Left lung (tissue), 10 donors: ENCODE data around the gene RRM1. TPM values are rescaled to one million over a fixed set of nuclear protein-coding genes. Genes with fewer than 3 reads are reported as not detected.
A peak's percentile ranks its signal among the peaks of the same experiment; 100 is the strongest.
"Not testable (repeated sequence)": the region's sequence is repeated elsewhere in the genome, so short reads cannot be mapped to it uniquely, and the experiment has no call there.

Source experiments
- ATAC-seq: fragments of 200-7000 bp; cut with Tn5 transposase; one replicate; pipeline ENCODE4 v1.9.1; 2020; ENCODE audit warnings: moderate library complexity
- DNase-seq, 4 donors: peaks; one replicate each; pipeline ENCODE4 v3.0.0-alpha.2; 2013 to 2020
- H3K27ac ChIP-seq, 2 donors: fragments of 200-600 bp; sonication (generic) in 1 of 2; one replicate each; pipeline versions ENCODE4 v1.5.0 to v1.8.0; 2020 to 2021
- H3K27me3 ChIP-seq, 2 donors: fragments of 200-600 bp; sonication (generic) in 1 of 2; one replicate each; pipeline versions ENCODE4 v1.5.0 to v1.8.0; 2020 to 2021
- H3K36me3 ChIP-seq, 2 donors: fragments of 200-600 bp; sonication (generic) in 1 of 2; one replicate each; pipeline versions ENCODE4 v1.5.0 to v1.8.0; 2020 to 2021
- H3K4me1 ChIP-seq, 2 donors: fragments of 200-600 bp; one replicate each; pipeline ENCODE4 v1.8.0; 2021
- H3K4me3 ChIP-seq, 2 donors: fragments of 200-600 bp; sonication (generic) in 1 of 2; one replicate each; pipeline versions ENCODE4 v1.5.0 to v1.8.0; 2020 to 2021; ENCODE audit warnings: mild to moderate bottlenecking in 1 of 2
- H3K9me3 ChIP-seq, 2 donors: fragments of 200-600 bp; sonication (generic) in 1 of 2; one replicate each; pipeline versions ENCODE4 v1.5.0 to v1.8.0; 2020 to 2021
- CTCF ChIP-seq, 2 donors: fragments of 200-600 bp; sonication (generic) in 1 of 2; IDR thresholded peaks; one replicate each; pipeline versions ENCODE4 v1.5.0 to v1.8.0; 2021; ENCODE audit warnings: antibody characterized with exemption in 2 of 2
- intact Hi-C, 2 donors: fragments of 100-400 bp; cut with DNase I; formaldehyde crosslinking; loops; one replicate each; pipeline versions ENCODE4 v1.11.2 to v1.14.2; 2022
- polyA plus RNA-seq, 6 donors: library from polyadenylated mRNA; unstranded; fragments of 120-200 nt; gene quantifications; one replicate each; pipeline ENCODE4 v1.2.1, GENCODE V29; 2013; ENCODE audit not compliant: insufficient read length in 6 of 6
- total RNA-seq, 2 donors: library from RNA; stranded (reverse); fragmentation: NEBNext Ultra II Directional; extraction: Animal tissue kit (Norgen Biotek cat#: 25700); gene quantifications; one replicate each; pipeline ENCODE4 v1.2.1, GENCODE V29; 2021
- donor health status: DM: no; HTN: yes; CAD: no.
- donor health status: DM: no; HTN: no; CAD: no.

Gene RRM1
- total and polyA plus RNA-seq, 8 donors: 46.0 to 93.8 (median 60.9) TPM

DNA sequence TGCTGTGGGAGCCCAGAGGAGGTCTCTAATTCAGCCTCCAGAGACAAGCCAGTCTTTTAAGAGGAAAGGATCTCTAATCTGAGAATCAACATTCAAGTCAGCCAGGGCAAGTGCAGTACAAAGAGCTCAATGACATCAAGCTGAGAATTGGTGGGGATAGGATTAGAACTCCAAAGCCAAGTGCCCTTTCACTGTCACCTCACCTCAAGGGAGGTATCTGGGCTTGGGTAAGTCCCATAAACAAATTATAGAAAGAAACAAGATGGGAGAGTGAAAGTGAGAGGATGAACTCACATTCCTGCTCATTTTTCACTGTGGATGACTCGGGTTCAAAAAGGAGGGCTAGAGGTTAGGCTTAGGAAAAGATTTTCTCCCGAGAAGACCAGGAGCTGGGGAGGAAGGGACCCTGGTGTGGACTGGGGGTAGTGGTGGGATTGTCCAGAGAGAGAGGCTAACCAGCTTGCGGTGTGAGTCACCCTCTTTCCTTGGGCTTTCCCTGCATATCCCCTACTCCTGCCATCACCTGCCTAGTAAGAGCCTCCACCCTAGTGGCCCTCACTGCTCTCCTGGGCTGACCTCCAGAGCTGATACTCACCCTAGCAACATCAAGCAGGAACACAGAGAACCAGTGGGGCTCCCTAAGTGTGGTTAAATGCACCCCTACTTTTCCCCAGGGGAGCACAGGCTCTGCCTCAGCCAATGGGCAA is 70.4 kb downstream of the RRM1 start:
- no peak for ATAC-seq

DNA sequence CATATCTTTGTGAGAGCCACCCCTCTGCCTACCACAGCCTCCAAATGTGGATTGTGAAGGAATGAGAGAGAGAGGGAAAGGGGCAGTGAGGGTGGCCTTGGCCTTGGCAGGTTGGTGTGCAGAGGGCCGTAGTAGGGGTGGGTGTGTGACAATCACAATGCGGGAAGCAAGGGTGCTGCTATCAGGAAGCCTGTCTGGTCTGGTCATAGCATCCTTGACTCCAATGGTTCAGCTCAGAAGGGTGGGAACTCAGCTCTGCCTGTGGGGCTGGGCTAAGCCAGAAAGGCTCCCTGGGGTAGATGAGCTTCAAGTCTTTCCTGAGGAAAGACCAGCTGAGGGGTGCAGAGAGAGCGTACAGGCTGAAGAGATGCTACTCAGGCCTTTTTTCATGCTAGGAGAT is 72.7 kb downstream of the RRM1 start:
- H3K4me1 ChIP-seq: no peaks in the 10 kb centered on the region
- intact Hi-C loops: no loop called here
- no peak for TF ChIP-seq CTCF (IDR thresholded peaks at IDR 0.05)
- no peak for ATAC-seq
- no peaks in the 10 kb centered on the region for H3K9me3 ChIP-seq
- H3K4me3 ChIP-seq: no peak overlapping the region
- no peaks in the 10 kb centered on the region for H3K36me3 ChIP-seq
- H3K27ac ChIP-seq: no peak overlapping the region
- H3K27me3 ChIP-seq: no peaks in the 10 kb centered on the region
- DNase-seq: no peak

More for the DNA sequence above, 70.4 kb downstream of the RRM1 start:
- Histone ChIP-seq H3K4me1 (no peaks in the 10 kb centered on the region), H3K27me3 (no peaks in the 10 kb centered on the region), H3K27ac (no peak overlapping the region), H3K36me3 (no peaks in the 10 kb centered on the region), H3K4me3 (no peak overlapping the region), H3K9me3 (no peaks in the 10 kb centered on the region)
- intact Hi-C loops: no loop called here
- no peak for DNase-seq
- no peak for TF ChIP-seq CTCF (IDR thresholded peaks at IDR 0.05)

GRCh38 chr11:4167758-4168157 is 73.2 kb downstream of the RRM1 start:
- ATAC-seq (no peak), DNase-seq (peak in 1 of 4 donors; percentile 50)
- TF ChIP-seq CTCF (IDR thresholded peaks at IDR 0.05): no peak
- no peaks in the 10 kb centered on the region for H3K27me3 ChIP-seq
- H3K27ac ChIP-seq: no peak overlapping the region
- intact Hi-C loops: no loop called here
- no peaks in the 10 kb centered on the region for H3K9me3 ChIP-seq
- no peaks in the 10 kb centered on the region for H3K36me3 ChIP-seq
- H3K4me1 ChIP-seq: no peaks in the 10 kb centered on the region
- no peak overlapping the region for H3K4me3 ChIP-seq

DNA sequence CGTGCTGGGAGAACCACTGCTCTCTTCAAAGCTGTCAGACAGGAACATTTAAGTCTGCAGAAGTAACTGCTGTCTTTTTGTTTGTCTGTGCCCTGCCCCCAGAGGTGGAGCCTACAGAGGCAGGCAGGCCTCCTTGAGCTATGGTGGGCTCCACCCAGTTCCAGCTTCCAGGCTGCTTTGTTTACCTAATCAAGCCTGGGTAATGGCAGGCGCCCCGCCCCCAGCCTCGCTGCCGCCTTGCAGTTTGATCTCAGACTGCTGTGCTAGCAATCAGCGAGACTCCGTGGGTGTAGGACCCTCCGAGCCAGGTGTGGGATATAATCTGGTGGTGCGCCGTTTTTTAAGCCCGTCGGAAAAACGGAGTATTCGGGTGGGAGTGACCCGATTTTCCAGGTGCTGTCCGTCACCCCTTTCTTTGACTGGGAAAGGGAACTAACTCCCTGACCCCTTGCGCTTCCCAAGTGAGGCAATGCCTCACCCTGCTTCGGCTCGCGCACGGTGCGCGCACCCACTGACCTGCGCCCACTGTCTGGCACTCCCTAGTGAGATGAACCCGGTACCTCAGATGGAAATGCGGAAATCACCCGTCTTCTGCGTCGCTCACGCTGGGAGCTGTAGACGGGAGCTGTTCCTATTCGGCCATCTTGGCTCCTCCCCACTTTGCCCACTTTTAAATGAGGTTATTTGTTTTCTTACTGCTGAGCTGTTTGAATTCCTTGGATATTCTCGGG is 81.2 kb downstream of the RRM1 start:
- H3K4me3 ChIP-seq, H3K27me3 ChIP-seq, H3K36me3 ChIP-seq, DNase-seq, H3K9me3 ChIP-seq, H3K4me1 ChIP-seq, intact Hi-C loops, H3K27ac ChIP-seq, ATAC-seq: not testable (repeated sequence)

DNA sequence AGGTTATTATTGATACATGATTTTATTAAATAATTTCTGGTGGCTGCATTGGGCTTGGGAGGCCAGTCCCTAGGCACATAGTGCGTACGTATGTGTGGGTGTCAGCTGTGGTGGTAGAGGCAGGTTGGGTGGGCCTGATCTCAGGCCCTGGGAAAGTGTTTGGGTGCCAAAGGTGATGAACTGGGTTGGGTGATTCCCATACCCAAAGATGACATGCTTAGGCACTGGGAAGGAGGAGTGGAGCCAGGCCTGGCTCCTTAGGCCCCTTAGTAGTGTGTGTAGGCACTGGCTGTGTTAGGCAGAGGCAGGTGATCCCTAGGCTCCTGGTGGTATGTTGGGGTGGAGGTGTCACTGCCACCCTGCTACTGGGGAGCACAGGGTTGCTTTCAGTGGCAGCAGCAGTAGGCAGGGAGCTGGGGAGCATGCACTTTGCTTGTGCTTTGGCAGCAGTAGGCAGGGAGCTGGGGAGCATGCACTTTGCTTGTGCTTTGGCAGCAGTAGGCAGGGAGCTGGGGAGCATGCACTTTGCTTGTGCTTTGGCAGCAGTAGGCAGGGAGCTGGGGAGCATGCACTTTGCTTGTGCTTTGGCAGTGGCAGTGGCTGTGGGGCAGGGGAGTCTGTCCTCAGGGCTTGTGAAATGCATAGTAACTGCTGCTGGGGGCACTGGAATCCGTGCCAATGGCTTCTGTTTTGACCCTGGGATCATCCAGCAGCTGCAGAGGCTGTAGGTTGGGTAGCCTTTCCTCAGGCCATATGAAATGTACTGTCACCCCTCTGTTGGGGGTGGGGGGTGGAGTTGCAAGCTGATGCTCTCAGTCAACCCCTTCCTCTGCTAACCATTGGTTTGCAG is 84.4 kb downstream of the RRM1 start:
- peak in 1 of 4 donors; percentile 39 for DNase-seq
- Histone ChIP-seq H3K9me3 (no peaks in the 10 kb centered on the region), H3K4me3 (no peak overlapping the region), H3K4me1 (no peaks in the 10 kb centered on the region), H3K27me3 (no peaks in the 10 kb centered on the region), H3K27ac (no peak overlapping the region), H3K36me3 (no peaks in the 10 kb centered on the region)
- ATAC-seq: no peak
- TF ChIP-seq CTCF (IDR thresholded peaks at IDR 0.05): no peak
- intact Hi-C loops: no loop called here
